Measurements from ENCODE around the gene SFRP2. TPM values are rescaled to one million over a fixed set of nuclear protein-coding genes. Genes with fewer than 3 reads are reported as not detected.

The SFRP2 gene
- total and polyA plus RNA-seq, 2 of the 4 experiments (the other 2 are of a cell fraction) = not detected

DNA sequence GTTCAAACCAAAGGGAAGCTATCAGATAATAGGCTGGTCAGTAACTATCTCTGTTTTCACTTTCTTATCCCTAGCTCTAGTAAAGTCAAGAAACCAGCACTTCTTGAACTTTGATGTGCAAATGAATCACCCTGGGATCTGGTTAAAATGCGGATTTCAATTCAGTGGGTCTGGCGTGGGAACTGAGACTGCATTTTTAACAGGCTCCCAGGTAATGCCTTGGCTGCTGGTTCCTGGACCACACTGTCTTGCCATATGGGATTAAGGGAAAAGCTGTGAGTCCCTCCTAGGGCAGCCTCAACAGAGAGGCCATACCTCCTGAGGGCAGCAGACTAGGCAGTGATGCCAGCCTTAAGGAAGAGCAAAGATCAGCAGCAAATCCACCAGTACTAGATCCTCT, 30.7 kb downstream of the SFRP2 start:
- ATAC-seq (ENCODE audit: low read depth) = no peak

More for the DNA sequence above, 30.7 kb downstream of the SFRP2 start:
- Histone ChIP-seq H3K79me1 (ENCODE audit: low read depth in 1 of 2, low read length in 2 of 2) (no peaks in the 10 kb centered on the region), H3K18ac (ENCODE audit: low read depth, low read length) (no peak overlapping the region), H3K36me3 (ENCODE audit: control insufficient read depth, insufficient read depth, low read length) (no peaks in the 10 kb centered on the region), H2AK9ac (replicated peaks; ENCODE audit: low read depth, low read length, poor library complexity) (no peak overlapping the region), H4K20me1 (ENCODE audit: insufficient read depth, low read length) (no peaks in the 10 kb centered on the region), H4K8ac (ENCODE audit: low read depth in 2 of 2, low read length in 2 of 2) (no peak overlapping the region), H3K27me3 (ENCODE audit: control insufficient read depth, insufficient read depth, low read length) (peaks cover 33% of the 10 kb centered on the region), H3K9ac (ENCODE audit: low read depth, low read length) (no peak overlapping the region), H2AFZ (replicated peaks; ENCODE audit: low read length, poor library complexity) (no peak overlapping the region), H3K14ac (replicated peaks; ENCODE audit: low read depth, low read length) (no peak overlapping the region), H2BK120ac (ENCODE audit: low read depth, low read length) (no peak overlapping the region), H4K91ac (ENCODE audit: insufficient read depth, low read depth, low read length) (no peak overlapping the region), H3K9me1 (ENCODE audit: insufficient read depth, low read length) (no peaks in the 10 kb centered on the region), H3K4ac (ENCODE audit: low read depth, low read length) (no peak overlapping the region), H3K56ac (ENCODE audit: extremely low read depth, insufficient read depth, low read length) (no peak overlapping the region), H3K4me3 (ENCODE audit: insufficient read depth, low read depth, low read length) (no peak overlapping the region), H3K23ac (ENCODE audit: low read depth, low read length) (no peak overlapping the region), H3K27ac (ENCODE audit: insufficient read depth, low read length) (no peak overlapping the region), H2BK20ac (ENCODE audit: low read depth, low read length) (no peak overlapping the region), H3K4me2 (ENCODE audit: low read depth, low read length) (no peak overlapping the region), H2AK5ac (ENCODE audit: low read depth, low read length) (no peak overlapping the region), H3K9me3 (ENCODE audit: control insufficient read depth, insufficient read depth, low read length) (no peaks in the 10 kb centered on the region), H3K4me1 (ENCODE audit: control insufficient read depth, insufficient read depth, low read length) (no peaks in the 10 kb centered on the region), H2BK15ac (ENCODE audit: low read depth, low read length) (no peak overlapping the region), H4K5ac (ENCODE audit: low read depth, low read length) (no peak overlapping the region), H2BK5ac (ENCODE audit: low read depth, low read length, poor library complexity, severe bottlenecking) (no peak overlapping the region)
- no peak for DNase-seq
- no CpG with 5 or more reads among the region's 2 CpGs for WGBS, 2 experiments (ENCODE audit: extremely low coverage in 2 of 2, insufficient read length in 1 of 2)
- TF ChIP-seq MAZ (IDR thresholded peaks at IDR 0.05; ENCODE audit: borderline replicate concordance, low read depth, low read length) (no peak), RFX5 (IDR thresholded peaks at IDR 0.05; ENCODE audit: low read depth, low read length) (no peak), RAD21 (IDR thresholded peaks at IDR 0.05; ENCODE audit: low read length) (no peak)
- dilution Hi-C loops (cut with HindIII; ENCODE audit: low sequenced_read_pairs, unreplicated experiment) (no loop called here), in situ Hi-C loops (cut with MboI; ENCODE audit: low sequenced_read_pairs) (no loop called here), intact Hi-C loops (cut with micrococcal nuclease) (no loop called here)
- ChIA-PET POLR2A (ENCODE audit: unreplicated experiment) (no interaction called here), CTCF (no interaction called here)
- BruUV-seq (replicated peaks) = no TSS peak
